ENCODE measurements around the gene RMND1.
"Not testable (repeated sequence)": the region's sequence is repeated elsewhere in the genome, so short reads cannot be mapped to it uniquely, and the experiment has no call there.

RMND1 gene

DNA sequence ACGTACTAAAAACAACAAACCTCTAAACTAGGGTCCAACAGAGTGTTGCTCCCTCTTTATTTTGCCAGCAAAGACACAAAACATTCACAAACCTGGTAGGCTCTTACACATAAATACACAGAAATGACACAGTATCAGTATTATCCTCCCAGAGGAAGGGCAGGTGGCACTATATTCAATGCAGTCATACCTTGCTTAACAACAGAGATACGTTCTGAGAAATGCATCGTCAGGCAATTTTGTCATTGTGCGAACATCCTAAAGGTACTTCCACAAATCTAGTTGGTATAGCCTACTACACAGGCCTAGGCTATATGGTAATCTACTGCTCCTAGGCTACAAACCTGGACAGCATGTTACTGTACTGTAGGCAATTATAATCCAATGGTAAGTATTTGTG lies 70.2 kb downstream of the RMND1 start:
- DNase-seq, result no peak

DNA sequence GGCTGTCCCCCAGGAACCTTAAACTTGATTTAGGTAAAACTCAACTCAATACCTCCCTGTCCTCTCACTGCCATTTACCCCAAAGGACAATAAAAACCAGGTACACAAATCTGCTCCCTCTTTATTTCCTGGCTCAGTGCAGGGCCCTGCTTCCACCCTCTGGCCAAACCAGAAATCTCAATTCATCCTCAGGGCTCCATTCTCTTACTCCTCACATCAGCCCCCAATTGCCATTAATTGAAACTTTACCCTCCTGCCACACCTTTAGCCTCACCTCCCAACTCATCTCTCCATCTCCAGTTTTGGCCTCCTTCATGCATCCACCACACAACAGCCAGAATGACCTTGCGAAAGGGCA lies 71.1 kb downstream of the RMND1 start:
- no peak for DNase-seq

DNA sequence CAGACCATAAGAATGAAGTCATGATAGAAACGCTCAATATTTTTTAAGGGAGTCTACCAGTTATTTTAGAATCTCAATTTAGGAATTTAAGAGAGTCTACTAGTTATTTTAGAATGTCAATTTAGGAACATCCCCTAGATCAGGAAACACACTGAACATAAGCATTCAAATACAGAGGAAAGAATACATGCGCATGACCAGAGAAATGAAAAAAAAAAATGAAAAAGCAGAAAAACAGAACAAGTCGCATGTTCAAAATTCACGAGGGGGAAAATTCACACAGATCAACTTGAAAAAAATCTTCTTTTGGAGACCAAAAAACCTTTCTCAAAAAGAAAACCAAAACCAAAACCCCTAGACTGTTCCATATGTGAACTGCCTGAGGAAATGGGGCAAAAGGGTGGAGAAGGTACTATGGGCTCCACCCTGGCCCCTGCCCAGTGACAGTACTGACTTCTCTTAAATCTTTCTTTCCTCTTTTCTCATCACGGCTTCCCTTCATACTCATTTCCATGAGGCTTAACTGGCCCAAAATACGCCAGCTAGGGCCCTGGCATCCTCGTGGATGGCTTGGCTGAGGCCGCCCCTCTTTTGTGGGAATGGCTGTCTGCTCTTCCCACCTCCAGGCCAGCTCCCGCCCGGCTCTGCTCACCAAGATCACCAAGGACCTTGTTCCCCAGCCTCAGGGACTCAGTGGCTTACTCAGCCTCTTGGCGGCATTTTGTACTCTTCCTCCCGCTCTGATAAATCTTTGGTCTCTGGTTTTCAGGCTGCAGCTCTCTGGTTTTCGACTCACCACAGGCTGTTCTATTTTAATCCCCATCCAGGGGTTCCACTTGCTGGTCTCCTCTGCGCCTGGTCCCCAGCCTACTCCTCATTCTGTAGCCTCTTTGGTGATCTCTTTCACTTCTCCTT lies 71.7 kb downstream of the RMND1 start:
- no peak for DNase-seq

DNA sequence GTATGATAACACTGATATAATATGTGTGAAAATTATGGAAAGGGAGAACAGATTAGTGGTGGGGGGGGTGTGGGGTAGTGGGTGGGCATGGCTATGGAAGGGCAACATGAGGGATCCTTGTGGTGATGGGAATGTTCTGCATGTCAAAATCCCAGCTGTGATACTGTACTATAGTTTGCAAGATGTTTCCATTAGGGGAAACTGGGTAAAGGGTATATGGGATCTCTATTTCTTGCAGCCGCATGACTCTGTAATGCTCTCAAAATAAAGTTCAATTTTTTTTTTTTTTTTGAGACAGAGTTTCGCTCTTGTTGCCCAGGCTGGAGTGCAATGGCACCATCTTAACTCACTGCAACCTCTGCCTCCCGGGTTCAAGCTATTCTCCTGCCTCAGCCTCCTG lies 74.8 kb downstream of the RMND1 start:
- DNase-seq, result no peak

DNA sequence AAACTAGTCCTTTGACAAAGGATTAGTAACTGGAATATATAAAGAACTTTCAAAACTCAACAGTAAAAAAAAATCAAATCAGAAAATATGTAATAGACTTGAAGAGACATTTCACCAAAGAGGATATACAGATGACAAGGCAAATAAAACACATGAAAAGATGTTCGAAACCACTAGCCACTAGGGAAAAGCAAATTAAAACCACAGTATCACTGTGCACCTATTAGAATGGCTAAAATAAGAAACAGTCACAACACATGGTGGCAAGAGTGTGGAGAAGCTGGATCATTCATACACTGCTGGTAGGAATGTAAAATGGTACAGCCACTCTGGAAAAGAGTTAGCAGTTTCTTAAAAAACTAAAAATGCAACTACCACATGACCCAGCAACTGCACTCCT lies 75.5 kb downstream of the RMND1 start:
- DNase-seq, result no peak

DNA sequence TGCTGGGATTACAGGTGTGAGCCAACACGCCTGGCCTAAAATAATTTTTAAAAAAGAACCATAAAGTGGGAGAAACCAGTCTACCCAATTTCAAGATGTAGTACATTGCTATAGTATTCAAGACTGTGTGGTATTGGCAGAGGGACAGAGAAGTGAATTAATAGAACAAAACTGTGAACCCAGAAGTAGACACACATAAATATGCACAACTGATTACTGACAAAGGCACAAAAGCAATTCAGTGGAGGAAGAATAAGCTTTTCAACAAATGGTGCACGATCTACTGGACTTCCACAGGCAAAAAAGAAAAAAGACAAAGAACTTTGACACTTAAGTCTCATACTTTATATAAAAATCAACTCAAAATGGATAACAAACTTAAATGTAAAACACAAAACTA lies 76.1 kb downstream of the RMND1 start:
- DNase-seq, result no peak

DNA sequence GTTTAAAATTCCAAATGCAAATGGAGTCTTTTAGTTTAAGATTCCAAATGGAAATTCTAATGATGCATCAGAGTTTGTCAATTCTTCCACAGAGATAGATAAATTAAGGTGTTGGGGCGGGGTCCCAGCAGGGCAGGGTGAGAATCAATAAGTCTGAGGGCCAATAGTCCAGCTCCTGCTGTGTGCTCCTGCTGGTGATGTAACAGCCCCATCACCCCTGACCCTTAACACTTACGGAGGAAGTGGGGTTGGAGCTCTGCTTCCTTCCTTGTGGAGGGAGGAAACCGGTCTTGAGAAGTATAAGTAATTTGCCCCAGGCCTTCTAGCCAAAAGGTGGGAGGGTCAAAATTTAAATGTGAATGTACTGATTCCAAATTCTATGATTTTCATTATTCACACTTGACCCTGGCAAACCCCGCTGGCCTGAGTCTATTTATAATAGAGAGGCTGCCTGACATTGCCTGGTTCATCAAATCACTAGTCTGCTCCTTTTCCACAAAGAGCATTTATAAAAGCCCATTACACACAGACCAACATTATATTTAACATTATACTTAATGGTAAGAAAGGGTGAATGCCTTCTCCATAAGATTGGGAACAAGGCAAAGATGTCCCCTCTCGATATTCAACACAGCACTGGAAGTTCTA lies 77.8 kb downstream of the RMND1 start:
- DNase-seq, result no peak

DNA sequence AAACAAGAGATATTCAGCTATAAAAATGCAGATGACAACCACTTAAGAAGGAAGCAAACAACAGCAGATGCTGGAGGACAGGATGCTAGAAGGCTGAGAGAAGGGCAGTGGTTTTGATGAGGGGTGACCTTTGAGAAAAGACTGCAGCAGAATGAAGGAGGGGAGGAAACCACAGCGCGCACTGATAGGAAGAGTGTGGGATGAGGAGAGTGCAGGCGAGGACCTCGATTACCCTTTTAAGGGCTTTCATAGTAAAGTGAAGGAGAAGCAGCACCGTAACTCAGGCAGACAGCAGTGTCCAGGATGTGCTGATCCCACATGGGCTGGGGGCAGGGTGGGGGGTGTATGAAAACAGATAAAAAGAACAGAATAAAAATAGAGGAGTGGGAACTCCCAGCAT lies 79.8 kb downstream of the RMND1 start:
- no peak for DNase-seq

DNA sequence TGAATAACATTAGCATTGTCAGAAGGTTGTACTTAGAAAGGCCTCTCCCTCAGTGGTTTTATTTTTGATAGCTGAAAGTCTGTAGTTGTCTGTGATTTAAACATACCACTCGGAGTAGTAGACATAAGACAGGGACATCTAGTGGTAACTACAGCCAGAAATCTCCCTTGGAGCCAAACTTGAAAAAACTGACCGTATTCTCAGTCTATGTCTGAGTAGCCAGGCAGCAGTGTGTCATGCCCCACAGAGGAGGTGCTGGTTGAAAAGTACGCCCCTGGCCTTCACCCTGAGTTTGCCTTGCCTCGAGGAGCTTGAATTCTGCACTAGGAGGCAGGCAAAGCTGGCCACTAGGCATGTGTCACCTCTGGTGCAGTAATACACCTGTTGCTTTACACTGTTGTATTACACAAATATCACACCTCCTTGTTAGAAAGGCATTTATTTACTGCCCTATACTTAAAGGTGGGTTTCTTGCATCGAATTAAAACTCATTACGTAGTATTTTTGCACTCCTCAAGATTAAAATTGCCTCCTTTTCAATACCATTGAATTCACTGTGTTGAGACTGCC lies 81.3 kb downstream of the RMND1 start:
- no peak for DNase-seq

DNA sequence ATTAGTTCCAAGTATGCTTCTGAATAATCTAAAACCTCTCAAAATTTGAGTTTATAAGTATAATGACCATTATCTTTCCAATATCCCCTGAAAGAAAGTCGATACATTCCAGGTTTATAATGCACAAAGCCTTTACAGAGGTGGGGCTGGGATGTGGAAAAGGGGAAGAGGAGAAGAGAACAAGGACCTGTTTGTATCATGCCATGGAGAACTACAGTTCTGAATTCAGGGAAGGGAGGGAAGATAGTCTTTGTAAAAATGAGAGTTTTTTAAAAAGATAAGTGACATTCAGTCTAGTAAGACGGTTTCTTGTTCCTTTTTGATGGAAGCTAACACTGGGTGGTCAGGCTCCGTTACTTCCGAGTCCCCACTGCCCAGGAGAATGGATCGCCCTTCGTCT lies 86.7 kb downstream of the RMND1 start:
- no peak for DNase-seq

DNA sequence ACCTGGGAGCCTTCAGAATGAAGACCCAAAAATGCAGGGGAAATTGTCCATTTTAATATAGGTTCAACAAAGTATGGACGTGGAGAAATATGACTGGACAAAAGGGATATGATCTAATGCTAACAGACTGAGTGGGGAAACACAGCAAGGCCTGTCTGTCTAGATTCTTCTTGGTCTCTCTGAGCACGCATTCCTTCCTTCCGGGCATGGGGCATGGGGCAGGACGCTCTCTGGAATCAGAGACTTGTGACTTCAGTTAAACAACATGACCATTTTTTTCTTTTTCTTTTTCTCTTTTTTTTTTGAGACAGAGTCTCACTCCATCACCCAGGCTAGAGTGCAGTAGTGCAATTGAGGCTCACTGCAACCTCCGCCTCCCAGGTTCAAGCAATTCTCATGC lies 92.4 kb downstream of the RMND1 start:
- no peak for DNase-seq

DNA sequence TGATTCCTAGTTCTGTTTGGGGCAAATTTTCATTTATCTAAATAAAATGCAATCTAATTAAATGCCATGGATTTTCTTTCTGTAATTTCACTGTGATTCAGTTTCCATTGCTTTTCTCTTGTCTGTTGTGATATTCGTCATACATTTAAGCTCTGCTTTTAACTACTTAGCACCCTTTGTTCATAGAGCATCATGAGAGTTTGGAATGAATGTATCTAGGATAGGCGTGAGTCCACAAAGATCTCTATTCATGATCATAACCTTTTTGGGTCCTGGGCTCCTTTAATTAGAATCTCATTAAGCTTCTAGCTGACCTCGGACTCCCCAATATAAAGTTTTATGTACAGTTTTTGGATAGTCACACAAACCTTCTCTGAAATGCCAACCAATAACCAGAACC lies 93.5 kb downstream of the RMND1 start:
- DNase-seq, result no peak

DNA sequence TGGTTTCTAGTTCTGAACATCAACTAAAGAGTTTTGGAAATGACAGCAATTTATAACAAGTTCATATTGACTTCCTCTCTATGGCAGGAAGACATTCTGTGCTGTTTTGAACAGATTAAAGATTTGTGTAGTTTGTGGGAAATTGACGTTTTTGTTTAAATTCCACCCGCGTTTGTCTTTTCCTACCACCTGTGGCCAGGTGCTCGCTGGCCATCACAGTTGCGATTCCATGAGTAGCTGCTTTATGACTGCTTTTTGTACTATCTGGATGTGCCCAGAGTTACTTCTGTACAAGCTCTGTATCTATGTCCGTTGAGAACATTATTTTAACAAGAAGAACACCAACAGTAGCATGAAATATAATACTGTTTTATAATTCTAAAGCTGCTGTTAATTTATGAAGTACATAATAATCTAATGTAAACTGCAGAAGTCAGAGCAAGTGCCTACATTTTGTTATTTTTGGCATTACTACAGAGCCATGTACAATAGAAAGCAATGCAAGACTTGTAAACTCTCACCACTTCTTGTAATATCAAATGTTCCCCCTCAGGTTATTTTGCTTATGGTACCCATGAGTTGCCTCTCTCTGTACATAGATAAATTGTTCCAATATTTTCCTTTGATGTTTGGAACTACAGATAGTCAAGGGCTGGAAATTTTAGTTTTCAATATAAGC lies 94.0 kb downstream of the RMND1 start:
- DNase-seq, result no peak

DNA sequence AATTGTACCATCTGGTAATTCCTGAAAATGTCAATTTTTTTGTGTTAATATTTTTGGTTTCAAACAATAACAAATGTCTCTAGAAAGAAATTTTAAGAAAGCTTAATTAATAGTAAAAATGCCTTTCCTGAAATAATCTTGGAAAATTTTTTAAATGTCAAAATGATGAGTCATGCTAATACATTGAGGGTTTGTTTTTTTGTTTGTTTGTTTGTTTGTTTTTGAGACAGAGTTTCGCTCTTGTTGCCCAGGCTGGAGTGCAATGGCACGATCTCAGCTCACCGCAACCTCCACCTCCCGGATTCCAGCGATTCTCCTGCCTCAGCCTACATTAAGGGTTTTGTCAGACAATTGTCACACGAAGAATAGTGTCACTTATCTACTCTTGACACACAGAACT lies 94.9 kb downstream of the RMND1 start:
- not testable (repeated sequence) for DNase-seq
